HG02759 (cell line): ENCODE results near the gene PSME2.

Source experiments
- ATAC-seq: cut with Tn5 transposase; IDR thresholded peaks from one replicate; pipeline ENCODE4 v1.9.1; 2021; ENCODE audit warnings: mild to moderate bottlenecking, moderate library complexity; ENCODE audit not compliant: unreplicated experiment

The PSME2 gene

DNA sequence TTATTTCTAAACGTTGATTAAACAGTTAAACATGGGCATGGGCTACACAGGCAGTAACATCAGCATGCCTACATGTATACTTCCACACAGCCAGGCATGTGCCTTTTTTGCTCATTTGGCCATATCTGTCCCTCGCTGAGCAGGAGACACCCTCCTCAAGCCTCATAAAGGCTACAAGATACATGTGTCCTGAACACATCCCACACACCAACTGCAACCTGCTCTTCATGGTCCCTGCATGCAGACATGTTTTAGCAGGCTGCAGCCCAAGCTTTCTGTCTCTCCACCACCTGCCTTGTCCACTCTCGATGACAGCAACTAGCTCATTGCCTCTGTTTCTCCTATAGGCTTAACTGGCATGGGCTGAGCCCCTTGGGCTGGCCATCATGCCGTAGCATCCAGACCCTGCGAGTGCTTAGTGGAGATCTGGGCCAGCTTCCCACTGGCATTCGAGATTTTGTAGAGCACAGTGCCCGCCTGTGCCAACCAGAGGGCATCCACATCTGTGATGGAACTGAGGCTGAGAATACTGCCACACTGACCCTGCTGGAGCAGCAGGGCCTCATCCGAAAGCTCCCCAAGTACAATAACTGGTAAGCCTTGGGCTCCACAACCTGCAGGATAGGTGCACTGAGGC lies 49.7 kb downstream of the PSME2 start:
- ATAC-seq, result no peak

DNA sequence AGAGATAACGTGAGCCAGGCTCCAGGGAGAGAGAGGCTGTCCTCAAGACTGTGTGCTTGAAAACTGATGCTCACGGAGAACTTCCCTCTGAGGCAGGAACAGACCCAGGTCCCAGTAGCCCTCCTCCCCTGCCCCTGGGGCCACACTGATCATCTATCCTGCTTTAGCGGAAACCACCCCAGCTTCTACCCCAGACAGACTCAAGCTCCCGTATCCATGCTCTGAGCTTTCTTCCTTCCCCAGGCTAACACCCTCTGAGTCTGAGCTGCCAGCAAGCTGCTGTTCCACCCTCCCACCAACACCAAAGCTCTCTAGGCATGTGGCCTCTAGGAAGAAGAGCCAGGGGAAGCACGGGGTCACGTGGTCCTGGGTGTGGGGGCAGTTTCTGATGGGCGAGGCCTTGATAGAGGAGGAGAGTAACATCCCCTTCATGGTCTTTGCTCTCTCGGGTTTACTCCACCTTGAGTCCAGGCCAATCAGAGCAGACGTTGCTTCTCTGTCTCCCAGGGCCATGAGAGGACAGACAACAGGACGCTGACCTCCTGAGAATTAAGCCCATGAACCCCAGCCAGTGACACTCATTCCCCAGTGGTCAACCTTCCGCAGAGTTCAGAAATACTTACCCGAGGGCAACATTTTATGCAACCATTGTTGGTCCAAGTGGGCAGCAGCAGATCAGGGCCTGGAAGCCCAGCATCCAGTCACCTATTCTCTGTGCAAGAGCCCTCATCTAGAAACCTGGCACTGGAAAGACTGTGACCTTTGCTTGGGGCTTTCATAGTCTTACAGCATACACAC lies 50.9 kb downstream of the PSME2 start:
- ATAC-seq, result peak; percentile 74

DNA sequence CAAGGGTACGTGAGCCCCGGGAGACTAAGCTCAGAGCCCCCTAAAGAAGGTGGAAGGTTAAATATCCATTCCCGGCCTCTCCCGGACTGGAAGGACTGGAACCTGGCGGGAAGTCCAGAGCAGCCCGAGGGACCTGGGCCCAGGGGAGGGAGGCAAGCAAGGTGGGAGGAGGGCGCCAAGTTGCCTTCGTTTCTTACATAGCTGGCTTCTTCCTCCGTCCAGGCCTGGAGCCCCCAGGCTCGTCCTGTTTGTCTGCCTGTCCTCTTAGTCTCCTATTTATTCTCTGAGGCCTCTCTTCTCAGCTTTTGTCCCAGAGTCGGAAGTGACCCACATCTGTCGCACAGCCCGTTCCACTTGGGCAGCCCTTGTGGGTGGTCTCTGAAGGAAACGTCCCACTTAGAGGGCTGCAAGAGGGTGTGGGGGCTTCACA lies 51.6 kb downstream of the PSME2 start:
- ATAC-seq, result peak; percentile 1

DNA sequence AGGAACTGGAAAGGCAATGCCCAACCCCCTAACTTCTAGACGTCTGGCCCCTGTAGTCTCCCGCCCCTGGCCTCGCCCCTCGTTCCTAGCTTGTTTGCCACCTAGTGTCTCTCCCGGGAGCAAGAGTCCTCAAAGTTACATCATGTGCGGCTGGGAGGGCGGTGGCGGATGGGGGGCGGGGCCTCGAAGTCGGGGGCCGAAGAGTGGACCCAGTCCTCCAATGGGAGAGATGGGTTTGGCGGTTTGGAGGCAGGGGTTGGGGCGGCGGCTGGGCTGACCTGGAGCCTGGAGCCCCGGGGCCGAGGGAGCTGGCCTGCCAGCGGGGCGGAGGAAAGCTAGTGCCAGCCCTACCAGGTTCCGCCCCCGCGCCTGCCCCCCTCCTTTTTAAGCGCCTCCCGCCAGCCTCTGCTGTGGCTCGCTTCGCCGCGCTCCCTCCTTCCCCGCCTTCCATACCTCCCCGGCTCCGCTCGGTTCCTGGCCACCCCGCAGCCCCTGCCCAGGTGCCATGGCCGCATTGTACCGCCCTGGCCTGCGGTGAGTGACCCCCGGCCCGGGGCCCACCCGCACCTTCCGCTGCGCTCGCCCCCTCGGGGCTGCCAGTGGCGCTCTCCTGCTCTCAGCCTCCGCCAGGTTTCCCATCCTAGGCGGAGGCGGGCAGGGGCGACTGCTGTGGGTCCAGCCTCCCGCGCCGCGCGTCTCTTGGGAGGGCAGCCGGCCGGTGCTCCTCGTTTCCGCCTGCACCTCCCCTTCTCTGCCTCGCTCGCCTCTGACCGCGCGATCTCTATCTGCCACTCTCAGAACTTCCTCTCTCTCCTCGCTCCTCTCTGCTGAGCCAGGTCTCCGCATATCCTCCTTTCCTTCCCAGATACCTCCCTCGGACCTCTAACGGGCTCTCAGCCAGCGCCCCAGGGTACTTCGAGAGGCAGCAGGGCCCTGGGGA lies 52.2 kb downstream of the PSME2 start, which contains the start of gene PCK2:
PCK2 (plus strand) TSS at position 411 of the 940 bp plus-strand sequence; CDS start at position 506, 95 bp downstream.
- peak; percentile 49 for ATAC-seq
